HG03280 (cell line): ENCODE measurements around the gene WNT1.

ENCODE experiments used
- ATAC-seq: cut with Tn5 transposase; IDR thresholded peaks from one replicate; pipeline ENCODE4 v1.9.1; 2021; ENCODE audit warnings: mild to moderate bottlenecking, moderate library complexity; ENCODE audit not compliant: unreplicated experiment

WNT1 gene

DNA sequence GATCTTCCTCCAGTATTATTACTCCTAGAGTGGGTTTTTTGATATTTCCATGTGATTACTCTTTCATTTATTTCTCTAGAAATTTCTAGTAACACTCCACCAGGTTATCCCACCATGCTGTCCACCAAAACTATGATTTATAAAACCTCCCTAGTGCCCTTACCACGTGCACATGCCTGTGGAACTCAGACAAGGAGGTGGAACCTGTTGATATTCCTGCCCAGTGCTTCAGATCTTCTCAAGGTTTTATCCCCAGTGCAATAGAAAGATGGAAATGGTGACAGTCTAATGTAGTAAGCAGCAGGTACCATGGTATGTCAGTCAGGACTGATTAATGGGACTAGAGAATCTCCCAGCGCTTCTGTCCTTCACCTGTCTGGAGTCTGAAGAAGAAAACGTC is 17.3 kb upstream of the WNT1 start:
- no peak for ATAC-seq

DNA sequence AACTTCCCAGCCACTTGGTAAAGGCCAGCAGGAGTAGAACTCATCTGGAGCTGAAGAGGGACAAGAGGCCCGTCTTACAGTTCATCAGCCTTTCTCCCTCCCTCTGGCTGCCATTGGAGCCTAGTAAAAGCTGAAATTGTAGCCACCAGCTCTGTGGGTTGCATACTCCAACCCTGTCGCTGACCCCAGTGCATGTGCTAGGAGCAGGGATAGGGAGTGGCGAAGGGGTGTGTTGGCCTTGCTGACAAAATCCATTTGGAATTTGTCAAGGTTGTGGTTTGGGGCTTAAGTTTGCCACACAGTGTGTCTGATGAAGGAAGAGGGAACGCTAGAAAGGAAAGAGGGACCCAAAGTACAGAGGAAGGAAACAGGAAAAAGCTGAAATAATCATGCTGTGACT is 16.8 kb upstream of the WNT1 start:
- ATAC-seq, result no peak

DNA sequence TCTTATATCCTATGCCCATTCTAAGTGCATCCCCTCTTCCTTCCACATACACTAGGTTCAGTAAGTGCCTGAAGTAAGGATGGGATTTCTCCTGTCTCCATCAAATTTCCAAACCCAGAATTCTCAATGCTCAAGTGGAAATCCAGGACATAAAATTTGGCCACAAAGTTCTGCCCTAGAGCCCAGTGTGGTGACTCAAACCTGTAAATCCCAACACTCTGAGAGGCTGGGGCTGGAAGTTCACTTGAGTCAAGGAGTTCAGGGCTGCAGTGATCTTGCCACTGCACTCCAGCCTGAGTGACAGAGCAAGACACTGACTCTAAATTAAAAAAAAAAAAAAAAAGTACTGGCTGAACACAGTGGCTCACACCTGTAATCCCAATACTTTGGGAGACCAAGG is 16.3 kb upstream of the WNT1 start:
- no peak for ATAC-seq

DNA sequence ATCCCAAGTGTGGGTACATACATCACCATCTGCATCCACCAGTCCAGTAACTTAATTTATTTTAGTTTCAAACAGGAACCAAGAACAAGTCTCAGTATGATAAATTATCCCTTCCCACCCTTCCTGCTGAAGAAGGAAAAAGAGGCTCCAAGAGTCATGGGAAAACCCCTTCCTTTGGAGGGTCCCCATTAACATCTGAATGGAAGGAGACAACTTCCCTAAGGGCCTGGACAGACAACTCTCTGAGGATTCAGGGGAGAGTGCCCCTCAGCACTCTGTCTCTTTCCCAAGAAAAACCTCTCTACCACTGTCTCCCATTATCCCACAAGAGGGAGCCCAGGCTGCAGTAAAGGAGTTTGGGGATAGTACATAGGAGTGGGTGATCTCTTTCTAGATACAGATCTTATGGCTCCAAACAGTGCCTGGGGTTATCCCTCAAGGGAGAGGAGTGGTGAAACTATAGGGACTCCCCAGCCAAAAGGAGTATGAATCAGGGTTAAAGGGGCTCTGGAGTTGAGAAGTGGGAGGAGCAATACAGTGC is 12.8 kb upstream of the WNT1 start:
- no peak for ATAC-seq

DNA sequence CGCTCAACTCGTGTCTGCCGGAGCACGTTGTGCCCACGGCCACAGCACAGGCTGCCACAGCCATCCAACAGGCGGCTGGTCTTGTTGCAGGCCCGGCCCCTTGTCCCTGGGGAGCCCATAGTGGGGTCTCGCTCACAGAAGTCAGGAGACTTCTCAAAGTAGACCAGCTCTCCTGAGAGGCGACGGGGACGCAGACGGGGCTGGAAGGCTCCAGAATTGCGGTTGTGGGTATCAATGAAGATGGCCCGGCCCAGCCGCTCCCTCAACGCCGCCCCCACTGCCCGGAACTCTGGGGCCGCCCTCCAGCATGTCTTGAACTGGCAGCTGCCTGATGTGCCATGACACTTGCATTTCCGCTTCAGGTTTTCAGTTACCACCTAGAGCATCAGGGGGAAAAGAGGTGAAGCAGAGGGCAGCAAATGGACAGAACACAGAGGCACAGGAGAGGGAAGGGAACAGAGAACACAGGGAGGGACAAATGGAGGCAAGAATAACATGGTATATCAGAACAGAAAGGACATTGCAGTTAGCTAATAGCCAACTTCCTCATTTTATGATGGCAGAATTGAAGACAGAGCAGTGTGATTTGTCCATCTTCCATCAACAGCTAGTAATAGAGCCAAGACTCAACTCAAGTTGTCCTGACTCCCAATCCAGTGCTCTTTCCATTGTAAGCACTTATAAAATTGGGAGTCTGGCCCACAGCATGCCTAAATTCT is 11.8 kb upstream of the WNT1 start:
- no peak for ATAC-seq

DNA sequence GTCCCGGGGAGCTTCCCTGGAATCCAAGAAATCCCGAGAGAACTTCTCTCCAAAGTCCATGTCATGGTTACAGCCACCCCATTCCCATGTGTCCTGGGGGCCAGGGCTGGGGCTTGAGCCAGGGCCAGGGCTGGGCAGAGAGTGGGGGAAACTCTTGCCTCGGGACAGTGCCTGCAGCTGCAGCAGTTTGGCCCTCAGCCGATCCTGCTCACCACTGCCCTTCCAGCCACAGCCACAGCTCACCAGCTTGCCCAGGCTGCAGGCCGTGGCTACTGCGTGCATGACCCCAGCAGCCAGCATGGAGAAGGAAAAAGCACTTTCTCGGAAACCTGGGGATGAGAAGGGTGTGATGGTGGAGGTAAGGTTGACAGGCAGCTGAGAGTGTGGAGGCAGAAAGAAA is 10.1 kb upstream of the WNT1 start:
- no peak for ATAC-seq

DNA sequence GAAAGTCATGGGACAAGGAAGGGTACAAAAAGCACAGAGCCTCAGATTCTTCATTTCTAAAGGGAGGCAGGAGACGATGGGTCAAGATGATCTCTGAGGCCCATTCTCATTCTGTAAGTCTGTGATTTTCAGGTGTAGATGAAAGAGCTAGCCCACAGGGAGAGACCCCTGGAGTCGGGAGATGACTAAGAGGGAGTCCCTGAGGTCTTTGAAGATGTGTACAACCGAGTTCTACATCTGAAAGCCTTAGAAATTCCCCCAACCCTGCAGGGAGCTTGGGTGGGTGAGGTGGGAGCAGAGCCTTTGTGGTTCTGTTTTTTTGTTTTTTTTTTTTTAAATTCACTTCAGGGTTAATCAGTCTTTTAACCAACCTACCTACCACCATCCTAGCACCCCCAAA is 9.7 kb upstream of the WNT1 start:
- ATAC-seq, result no peak

DNA sequence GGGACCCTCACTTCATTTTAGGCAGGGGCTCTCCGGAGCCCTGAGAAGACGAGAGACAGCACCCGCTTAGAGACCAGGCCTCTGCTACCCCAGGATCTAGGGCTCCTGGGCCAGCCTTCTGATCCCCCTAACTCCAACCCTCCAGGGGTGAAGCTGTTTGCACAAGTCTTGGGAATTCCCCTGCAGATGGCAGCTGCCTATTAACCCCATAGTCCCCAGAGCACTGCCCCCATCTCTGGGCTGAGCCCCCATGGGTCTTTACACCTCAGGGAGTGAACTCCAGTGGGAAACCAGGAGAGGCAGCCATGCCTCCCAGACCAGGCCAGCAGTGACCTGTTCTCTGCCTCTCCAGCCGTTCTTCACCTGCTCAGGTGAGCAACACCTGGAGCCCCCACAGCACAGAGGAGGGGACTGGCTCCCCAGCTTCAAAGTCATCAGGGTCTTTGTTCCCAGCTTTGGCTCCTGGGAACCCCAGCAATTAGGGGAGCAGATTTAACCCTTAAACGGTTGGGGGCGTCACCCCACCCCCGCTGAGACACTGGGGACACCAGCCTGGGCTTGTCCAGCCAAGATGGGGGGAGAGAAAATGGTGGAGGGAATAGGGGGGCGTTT is 8.9 kb upstream of the WNT1 start:
- no peak for ATAC-seq

DNA sequence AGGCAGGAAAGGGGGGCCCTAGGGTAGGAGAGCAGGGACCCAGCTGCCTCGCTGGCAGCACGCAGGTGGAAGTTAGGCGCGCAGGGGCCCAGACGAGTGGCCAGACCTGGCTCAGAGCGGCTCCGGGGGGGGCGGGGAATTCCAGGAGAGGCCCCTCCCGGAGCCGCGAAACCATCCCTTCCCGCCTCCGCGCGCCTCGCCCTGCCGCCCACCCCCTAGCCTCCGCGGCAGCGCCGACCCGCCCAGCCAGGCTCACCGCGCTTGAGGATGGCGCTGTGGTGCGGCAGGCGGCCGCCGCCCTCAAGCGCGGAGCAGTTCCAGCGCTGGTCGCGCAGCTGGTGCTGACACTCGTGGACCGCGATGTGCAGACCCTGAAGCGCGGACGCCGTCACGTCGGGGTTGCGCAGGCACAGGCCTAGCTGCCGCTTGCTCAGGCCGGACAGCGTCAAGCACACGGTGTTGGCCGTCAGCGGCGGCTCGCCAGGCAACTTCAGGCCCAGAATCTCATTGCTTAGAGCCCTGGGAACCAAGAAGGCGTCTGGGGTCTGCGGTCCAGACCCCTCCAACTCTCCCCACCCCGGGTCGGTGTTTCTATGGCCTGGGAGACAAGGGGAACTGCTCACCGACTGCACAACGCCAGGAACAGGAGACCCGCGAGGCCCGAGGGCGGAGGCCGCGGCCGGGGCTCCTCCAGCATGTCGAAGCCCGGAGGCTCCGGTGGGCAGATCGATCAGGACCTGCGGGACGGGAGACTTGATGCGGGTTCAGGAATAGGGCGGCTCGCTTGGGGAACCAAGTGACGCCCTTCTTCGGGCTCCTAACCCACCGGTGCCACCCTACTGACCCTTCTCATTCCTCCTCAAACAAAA is 8.1 kb upstream of the WNT1 start:
- ATAC-seq, result no peak

DNA sequence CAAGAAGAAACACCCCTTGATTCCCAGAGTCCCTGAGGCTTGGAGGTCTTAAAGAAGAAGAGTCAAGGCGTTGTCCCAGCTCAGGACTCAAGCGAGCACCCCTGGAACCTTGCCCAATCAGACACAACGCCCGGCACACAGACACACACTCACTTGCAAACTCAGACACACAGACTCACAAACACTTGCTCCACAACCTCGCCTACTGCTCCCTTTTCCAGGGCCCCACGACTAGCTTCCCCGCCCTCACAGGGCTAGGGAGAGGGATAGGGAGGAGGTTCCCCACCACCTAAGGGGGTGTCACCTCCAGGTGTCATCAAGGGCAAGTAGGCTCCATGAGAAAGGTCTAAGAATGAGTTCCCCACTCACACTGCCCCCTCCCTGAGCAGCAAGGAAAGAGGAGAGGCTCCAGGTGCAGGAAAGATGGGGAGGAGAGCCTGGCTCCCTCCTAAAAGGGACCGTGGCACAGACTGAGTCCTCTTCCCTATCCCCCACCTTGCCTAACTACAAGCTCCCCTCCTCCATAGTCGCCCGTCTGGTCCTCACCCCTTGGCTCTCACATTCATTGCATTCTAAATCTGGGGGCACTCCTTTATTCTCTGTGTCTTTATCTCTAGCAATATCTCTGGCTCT is 7.3 kb upstream of the WNT1 start:
- ATAC-seq, result no peak

DNA sequence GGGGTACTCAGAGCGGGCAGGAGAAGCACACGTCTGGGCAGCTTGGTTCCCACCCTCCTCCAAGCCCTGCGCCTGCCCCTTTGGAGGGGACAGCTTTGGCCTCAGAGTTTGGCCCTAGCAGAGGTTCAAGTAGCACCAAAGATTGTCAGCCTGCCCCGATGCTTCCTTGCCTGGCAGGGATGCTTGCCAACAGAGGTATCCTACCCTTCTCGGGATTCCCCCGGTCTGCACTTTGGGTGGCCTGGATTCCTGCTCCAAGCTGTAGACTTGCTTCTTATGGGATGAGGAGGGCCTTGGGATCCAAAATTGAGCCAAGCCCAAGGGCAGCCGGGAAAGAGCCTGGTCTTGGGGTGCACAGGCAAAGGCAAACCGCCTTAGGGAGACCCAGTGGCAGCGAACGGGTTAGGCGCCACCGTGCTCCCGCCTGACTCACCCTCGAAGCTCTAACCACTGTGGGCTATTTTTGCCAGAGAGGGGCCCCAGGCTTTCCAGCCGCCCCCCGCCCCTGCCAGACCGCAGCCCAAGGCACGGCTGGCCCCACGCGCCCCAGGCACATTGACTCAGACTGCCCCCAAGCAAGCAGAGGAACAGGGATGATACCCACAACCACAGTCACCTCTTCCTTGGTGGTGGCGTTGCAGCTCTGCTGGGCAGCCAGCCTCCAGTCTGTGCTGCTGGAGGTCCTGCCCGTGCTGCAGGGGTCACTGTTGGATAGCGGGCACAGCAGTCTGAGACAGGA is 5.7 kb upstream of the WNT1 start:
- ATAC-seq, result no peak

DNA sequence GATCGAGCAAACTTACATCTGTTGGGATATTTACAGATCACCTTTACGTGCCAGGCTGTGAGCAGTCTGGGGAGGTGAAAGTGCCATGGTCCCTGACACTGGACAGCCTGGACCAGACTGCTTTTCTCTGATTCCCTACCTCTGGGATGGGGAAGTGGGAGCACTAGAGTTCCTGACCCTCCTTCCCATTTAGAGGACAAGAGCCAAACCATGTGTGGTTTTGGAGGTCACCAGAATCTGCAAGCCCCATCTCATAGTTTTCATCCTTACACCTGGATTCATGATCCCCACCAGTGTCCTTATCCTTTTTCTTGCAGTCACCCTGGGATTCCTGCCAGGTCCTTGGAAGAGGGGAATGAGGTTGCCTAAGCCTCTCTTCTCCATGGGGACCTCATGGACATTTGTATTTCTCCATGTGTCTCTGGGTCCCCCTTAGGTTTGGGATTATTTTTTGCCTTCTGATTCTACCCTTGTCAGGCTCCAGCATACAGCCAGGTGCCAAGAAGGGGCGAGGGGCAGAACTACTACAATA is 5.1 kb upstream of the WNT1 start:
- ATAC-seq, result no peak

DNA sequence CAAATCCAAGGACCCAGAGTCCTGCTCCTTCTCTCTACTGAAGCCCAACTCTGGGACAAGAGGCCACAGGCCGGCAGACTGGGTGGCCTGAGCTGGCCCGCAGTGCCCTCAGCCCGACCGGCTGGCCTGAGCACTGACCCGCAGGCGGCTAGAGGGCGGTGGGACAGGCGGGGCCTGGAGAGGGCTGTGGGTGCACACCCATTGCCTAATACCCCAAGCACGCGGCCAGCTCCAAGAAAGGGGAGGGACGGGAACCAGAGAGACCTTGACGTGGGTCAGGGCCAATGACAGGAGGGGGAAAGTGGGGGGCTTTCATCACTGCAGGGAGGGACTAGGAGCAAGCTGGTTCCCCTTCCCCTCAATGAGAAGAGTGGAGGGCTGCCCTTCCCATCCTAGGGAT is 4.6 kb upstream of the WNT1 start:
- no peak for ATAC-seq

DNA sequence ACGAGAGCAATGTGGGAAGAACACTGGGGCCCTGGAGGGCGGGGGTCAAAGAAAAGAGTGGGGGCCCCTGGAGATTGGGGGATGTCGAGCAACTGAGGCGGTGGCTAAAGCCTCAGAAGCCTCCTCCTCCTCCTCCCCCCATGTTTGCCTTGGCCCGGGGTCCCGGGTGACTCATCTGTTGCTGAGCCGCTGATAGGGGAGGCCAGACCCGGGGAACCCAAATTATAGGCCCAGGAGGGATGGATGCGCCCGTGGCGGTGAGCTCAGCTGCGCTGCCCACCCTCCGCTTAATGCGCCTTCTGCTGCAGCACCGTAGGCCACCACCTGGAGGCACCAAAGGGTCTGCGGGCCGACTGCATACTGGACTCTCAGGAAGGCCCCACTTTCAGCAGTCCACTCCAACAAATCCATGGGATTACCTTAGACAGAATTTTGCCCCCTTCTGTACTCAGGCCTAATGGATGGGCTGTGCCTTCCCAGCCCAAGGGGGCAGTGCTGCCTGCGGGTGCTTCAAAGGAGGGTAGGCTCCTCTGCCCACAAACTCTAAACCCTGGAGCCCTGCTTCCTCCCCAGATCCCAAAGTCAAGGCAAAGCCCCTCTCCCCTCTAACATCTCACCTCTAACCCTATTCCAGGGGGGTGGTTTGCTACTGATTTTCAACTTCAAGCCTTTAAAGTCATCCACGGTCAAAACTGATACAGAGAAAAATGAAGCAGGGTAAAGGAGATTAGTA is 4.0 kb upstream of the WNT1 start:
- no peak for ATAC-seq

DNA sequence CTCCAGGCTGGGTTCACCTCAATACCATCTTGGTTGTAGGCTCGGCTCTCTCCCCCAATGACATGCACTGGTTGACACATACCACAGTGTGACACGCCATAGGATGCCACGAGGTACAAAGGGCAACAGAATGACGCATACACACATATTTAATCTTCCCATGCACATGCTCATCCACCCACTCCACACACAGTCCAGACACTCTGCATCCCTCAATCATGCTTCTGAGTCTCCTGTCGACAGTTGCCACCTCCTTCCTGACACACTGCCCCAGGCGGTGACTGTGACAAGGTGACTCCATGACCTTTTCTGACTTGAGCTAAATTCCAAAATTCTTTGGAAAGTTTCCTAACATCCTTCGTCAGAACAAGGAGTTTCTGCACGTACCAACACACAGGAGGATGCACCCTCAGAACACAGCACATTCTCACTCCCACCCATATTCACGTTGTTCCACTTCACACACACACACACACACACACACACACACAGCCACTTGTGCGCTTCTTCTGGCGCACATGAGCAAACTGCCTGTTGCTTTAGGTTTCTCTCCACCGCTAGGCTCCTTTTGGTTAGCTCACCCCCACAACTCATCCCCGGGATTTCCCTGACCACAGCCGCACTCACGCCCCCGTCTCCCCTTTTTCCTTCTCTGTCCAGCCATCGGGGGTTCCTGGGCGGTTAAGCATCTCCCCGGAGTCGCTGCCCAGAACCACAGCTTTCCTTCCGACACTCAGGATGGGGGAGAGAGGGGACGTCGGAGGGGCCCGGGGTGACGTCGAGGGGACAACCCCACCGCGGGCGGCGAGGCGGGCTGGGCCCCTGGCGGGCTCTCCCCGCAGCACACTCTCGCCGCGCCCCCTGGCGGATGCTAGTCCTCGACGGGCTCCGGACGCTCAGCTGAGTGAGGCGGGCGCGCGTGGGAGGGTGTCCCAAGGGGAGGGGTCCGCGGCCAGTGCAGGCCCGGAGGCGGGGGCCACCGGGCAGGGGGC is 536 bp upstream of the WNT1 start:
- ATAC-seq, result peak; percentile 61

DNA sequence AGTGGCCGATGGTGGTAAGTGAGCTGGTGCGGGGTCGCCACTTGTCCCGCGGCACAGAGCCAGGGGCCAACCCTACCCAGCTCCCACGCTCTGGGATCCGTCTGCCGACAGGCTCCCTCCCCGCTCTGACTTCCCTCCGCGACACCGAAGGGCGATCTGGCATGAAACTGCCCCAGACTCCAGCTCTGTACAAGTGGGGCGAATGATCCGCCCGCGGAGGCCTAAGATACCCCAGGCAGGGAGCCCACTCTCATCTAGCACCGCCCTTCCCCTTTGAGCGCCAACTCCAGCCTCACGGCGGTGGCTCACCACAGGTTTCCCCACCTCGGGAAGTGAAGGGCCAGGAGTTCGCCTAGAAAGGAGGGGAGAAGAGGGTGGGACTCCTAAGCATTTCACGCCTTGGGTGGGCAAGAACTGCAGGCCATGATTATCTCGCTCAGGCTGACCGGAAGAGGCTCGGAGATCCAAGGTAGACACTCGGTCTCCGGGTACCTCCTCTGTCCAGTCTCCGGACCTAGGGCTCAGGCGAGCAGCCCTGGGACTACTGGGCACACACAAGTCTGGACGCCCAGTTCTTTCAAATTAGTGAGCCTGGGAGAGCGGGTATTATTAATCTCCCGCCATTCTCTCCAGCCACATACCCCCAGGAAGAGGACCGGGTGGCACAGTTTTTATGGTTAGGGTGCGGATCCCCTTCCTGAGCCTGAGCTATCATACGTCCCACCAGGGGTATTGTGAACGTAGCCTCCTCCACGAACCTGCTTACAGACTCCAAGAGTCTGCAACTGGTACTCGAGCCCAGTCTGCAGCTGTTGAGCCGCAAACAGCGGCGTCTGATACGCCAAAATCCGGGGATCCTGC is 849 bp downstream of the WNT1 start:
- ATAC-seq, result no peak

DNA sequence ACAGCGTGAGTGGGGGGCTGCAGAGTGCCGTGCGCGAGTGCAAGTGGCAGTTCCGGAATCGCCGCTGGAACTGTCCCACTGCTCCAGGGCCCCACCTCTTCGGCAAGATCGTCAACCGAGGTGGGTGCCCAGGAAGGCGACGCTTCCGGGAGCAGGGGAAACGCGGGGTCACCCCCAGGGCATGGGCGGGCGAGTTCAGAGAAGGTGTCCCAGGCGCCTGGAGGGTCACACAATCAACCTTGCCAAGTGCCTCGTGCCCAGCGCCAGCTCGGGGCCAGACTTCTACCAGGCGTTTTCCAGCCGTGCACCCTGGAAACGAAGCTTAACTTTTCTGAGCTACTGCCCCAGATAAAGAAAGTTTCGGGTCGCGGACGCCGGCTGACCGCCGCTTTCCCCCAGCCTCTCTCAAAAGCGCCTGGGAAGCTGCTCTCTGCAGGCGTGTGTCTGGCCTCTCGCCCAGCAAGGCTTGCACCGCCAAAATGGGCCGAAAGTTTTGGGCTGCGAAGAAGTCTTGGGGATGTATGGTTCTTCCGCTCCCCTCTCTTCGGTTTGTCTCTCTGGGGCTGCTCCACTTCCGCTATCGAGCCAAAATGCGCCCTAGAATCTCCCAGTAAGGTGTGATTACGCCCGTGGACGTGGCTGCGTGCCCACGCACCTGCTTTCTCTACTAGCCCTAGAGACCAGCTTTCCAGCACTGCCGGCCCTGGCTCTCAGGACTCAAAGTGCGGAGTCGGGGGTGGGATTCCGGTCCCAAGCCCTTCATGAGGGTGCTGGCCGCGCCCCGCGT is 1.7 kb downstream of the WNT1 start:
- ATAC-seq, result no peak
